Ishikawa (cell line): ENCODE measurements around the gene MAST4.

ENCODE experiments used
- CEBPB ChIP-seq: IDR thresholded peaks from 2 replicates; pipeline ENCODE4 v1.6.1; 2012
- CREB1 ChIP-seq: IDR thresholded peaks from 2 replicates; pipeline ENCODE4 v1.6.1; 2012; ENCODE audit warnings: low read depth
- EGR1 ChIP-seq: IDR thresholded peaks from 2 replicates; pipeline ENCODE4 v1.6.1; 2012
- EP300 ChIP-seq: IDR thresholded peaks from 2 replicates; pipeline ENCODE4 v1.6.1; 2012; ENCODE audit warnings: borderline replicate concordance
- FOXM1 ChIP-seq: IDR thresholded peaks from 2 replicates; pipeline ENCODE4 v1.6.1; 2012; ENCODE audit warnings: low read depth, borderline replicate concordance
- MAX ChIP-seq: IDR thresholded peaks from 2 replicates; pipeline ENCODE4 v1.6.1; 2012
- NFIC ChIP-seq: IDR thresholded peaks from 2 replicates; pipeline ENCODE4 v1.6.1; 2012
- RAD21 ChIP-seq: IDR thresholded peaks from 2 replicates; pipeline ENCODE4 v1.6.1; 2012; ENCODE audit warnings: low read depth
- REST ChIP-seq: IDR thresholded peaks from 2 replicates; pipeline ENCODE4 v1.6.1; 2012; ENCODE audit warnings: low read depth, mild to moderate bottlenecking
- TAF1 ChIP-seq: IDR thresholded peaks from 2 replicates; pipeline ENCODE4 v1.6.1; 2012; ENCODE audit warnings: low read depth, mild to moderate bottlenecking
- TCF12 ChIP-seq: IDR thresholded peaks from 2 replicates; pipeline ENCODE4 v1.6.1; 2012; ENCODE audit warnings: low read depth
- TEAD4 ChIP-seq: IDR thresholded peaks from 2 replicates; pipeline ENCODE4 v1.6.1; 2012
- YY1 ChIP-seq: IDR thresholded peaks from 2 replicates; pipeline ENCODE4 v1.6.1; 2012; ENCODE audit warnings: low read depth
- ZBTB7A ChIP-seq: IDR thresholded peaks from 2 replicates; pipeline ENCODE4 v1.6.1; 2012; ENCODE audit warnings: low read depth
- TF ChIP-seq, protein P1 (sequence below): IDR thresholded peaks from 2 replicates; pipeline ENCODE4 v1.6.1; 2012

Gene MAST4

GRCh38 chr5:67119010-67119409 is 522.8 kb downstream of the MAST4 start:
- no peak for TF ChIP-seq NFIC
- no peak for TF ChIP-seq CREB1
- no peak for TF ChIP-seq EP300
- TF ChIP-seq YY1: no peak
- TF ChIP-seq MAX: no peak
- no peak for TF ChIP-seq TEAD4
- no peak for TF ChIP-seq EGR1
- no peak for TF ChIP-seq RAD21
- TF ChIP-seq ZBTB7A: no peak
- TF ChIP-seq, protein P1, sequence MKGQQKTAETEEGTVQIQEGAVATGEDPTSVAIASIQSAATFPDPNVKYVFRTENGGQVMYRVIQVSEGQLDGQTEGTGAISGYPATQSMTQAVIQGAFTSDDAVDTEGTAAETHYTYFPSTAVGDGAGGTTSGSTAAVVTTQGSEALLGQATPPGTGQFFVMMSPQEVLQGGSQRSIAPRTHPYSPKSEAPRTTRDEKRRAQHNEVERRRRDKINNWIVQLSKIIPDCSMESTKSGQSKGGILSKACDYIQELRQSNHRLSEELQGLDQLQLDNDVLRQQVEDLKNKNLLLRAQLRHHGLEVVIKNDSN: no peak
- TF ChIP-seq TCF12: no peak
- TF ChIP-seq REST: no peak
- TF ChIP-seq CEBPB: no peak
- TF ChIP-seq FOXM1: no peak

- TF ChIP-seq, protein P1: no peak
- TF ChIP-seq TAF1: no peak
- TF ChIP-seq CEBPB: no peak
- TF ChIP-seq EGR1: no peak
- TF ChIP-seq NFIC: no peak
- TF ChIP-seq ZBTB7A: no peak
- no peak for TF ChIP-seq RAD21
- no peak for TF ChIP-seq CREB1
- TF ChIP-seq MAX: no peak
- no peak for TF ChIP-seq FOXM1
- no peak for TF ChIP-seq TCF12
Measured at GRCh38 chr5:67120032-67120431, 523.8 kb downstream of the MAST4 start.

DNA sequence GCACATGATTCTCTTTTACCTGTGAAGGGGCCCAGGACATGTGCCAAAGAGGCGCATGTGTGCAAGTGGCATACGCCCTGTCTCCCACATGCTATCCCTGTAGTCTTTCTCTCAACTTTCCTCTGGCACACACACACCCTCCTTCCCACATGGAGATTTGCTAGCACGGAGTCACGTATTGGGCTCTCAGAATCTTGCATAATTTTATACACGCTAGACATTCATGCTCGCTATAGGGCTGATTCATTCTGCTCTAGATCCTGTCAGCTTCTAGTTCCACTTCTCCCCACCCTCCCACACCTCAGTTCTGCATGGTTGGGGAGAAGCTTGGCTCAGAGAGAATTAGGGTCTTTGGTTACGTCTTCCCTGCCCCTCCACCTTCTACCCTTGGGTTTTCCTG is 527.6 kb downstream of the MAST4 start:
- no peak for TF ChIP-seq RAD21

- TF ChIP-seq CREB1: no peak
- no peak for TF ChIP-seq ZBTB7A
- no peak for TF ChIP-seq RAD21
- TF ChIP-seq, protein P1: no peak
- TF ChIP-seq TEAD4: no peak
- TF ChIP-seq EGR1: no peak
- TF ChIP-seq NFIC: no peak
- TF ChIP-seq CEBPB: no peak
- TF ChIP-seq MAX: no peak
- no peak for TF ChIP-seq EP300
- no peak for TF ChIP-seq TCF12
- no peak for TF ChIP-seq FOXM1
- TF ChIP-seq YY1: no peak
- no peak for TF ChIP-seq TAF1
- TF ChIP-seq REST: no peak
Measured at GRCh38 chr5:67124556-67124955, 528.4 kb downstream of the MAST4 start.

DNA sequence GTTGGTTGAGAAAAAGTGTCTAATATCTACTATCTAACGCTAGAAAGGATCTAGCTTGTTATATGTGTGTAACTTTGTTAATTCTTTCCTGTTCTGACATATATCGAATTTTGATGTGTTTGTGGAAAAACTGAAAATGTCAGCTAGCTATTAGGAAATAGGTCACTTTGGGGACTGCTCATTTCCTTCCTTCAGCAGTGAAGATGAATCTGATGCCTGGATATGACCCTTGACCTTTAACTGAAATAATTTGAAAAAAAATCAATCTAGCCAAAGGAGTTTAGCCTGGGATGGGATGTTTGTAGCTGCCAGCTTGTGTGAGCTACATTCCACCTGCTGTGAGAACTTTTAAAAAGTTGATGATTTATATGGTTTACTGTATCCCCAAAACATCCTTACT is 533.6 kb downstream of the MAST4 start:
- TF ChIP-seq ZBTB7A (no peak), EGR1 (no peak), NFIC (no peak), YY1 (no peak), RAD21 (no peak), TEAD4 (no peak), TCF12 (no peak), MAX (no peak), TAF1 (no peak), REST (no peak), FOXM1 (no peak), CEBPB (no peak), EP300 (no peak), CREB1 (no peak)
- TF ChIP-seq, protein P1: no peak
